A549 (cell line): ENCODE results near the gene UBE3C. TPM values are rescaled to one million over a fixed set of nuclear protein-coding genes. Genes with fewer than 3 reads are reported as not detected.

Experiments
- ATAC-seq, 2 experiments: fragments of 200-7000 bp in 1 of 2; fragments of >200 bp in 1 of 2; cut with Nextera tagmentation in 1 of 2; cut with Tn5 transposase in 1 of 2; 3 replicates each; pipeline versions ENCODE4 v1.8.0 to v1.9.1; 2018 to 2020; ENCODE audit warnings: mild to moderate bottlenecking in 1 of 2, moderate library complexity in 1 of 2
- CTCF ChIA-PET: fragments of 300-600 bp; sonication (Branson Sonifier 250); formaldehyde crosslinking; extraction: SDS; loops from one replicate; lab custom pipeline; 2021; ENCODE audit warnings: antibody characterized with exemption, inconsistent platforms; lab: Yijun Ruan, JAX
- POLR2A ChIA-PET: fragments of 350-600 bp; formaldehyde crosslinking; extraction: SDS; loops from one replicate; lab custom pipeline; 2021; ENCODE audit warnings: antibody characterized with exemption, inconsistent platforms; lab: Yijun Ruan, JAX
- DNase-seq, 2 experiments: peaks; one replicate each; pipeline versions ENCODE4 v3.0.0 to v3.0.0-alpha.2; 2011 to 2016; ENCODE audit warnings: low read depth in 1 of 2, low spot score in 1 of 2
- FAIRE-seq: peaks from 2 replicates; lab custom pipeline; 2011; peaks lifted over from hg19 to GRCh38; lab: Jason Lieb, UNC
- H3K27ac ChIP-seq, 2 experiments: fragments of >200 bp; sonication (Bioruptor Twin); formaldehyde crosslinking; 3 replicates each; pipeline ENCODE4 v1.5.1; 2016 to 2017
- H3K4me1 ChIP-seq: fragments of >200 bp; sonication (Bioruptor Twin); formaldehyde crosslinking; 3 replicates; pipeline ENCODE4 v1.6.1; 2016
- H3K4me2 ChIP-seq: fragments of >200 bp; sonication (Bioruptor Twin); formaldehyde crosslinking; 3 replicates; pipeline ENCODE4 v1.6.1; 2016
- H3K4me3 ChIP-seq: fragments of >200 bp; sonication (Bioruptor Twin); formaldehyde crosslinking; 3 replicates; pipeline ENCODE4 v1.5.1; 2016
- H3K9me3 ChIP-seq: fragments of >200 bp; sonication (Bioruptor Twin); formaldehyde crosslinking; 3 replicates; pipeline ENCODE4 v1.6.1; 2016
- CBX8 ChIP-seq: fragments of 200-600 bp; sonication (generic); IDR thresholded peaks from 2 replicates; pipeline ENCODE4 v1.6.1; 2016
- CHD4 ChIP-seq: fragments of 200-600 bp; sonication (generic); IDR thresholded peaks from 2 replicates; pipeline ENCODE4 v1.6.1; 2016; ENCODE audit warnings: antibody characterized with exemption, mild to moderate bottlenecking, borderline replicate concordance
- EHF ChIP-seq: fragments of 250-450 bp; sonication (Bioruptor Pico); IDR thresholded peaks from 2 replicates; pipeline ENCODE4 v1.5.0; 2020; ENCODE audit warnings: mild to moderate bottlenecking
- ELK1 ChIP-seq: fragments of 150-350 bp; IDR thresholded peaks from 2 replicates; pipeline ENCODE4 v1.6.1; 2014; ENCODE audit warnings: low read depth, mild to moderate bottlenecking, low read length
- ESRRA ChIP-seq: fragments of 150-350 bp; IDR thresholded peaks from 2 replicates; pipeline ENCODE4 v1.6.1; 2014; ENCODE audit warnings: mild to moderate bottlenecking, low read length, borderline replicate concordance
- FOSB ChIP-seq: fragments of 250-450 bp; sonication (Bioruptor Pico); IDR thresholded peaks from 2 replicates; pipeline ENCODE4 v1.5.0; 2020; ENCODE audit warnings: mild to moderate bottlenecking, moderate library complexity
- FOSL2 ChIP-seq, 2 experiments: fragments of 450-650 bp in 1 of 2; fragments of >200 bp in 1 of 2; sonication (Bioruptor Twin) in 1 of 2; formaldehyde crosslinking; IDR thresholded peaks; 2 replicates each; pipeline versions ENCODE4 v1.5.0 to v1.6.1; 2016 to 2020; ENCODE audit warnings: mild to moderate bottlenecking in 1 of 2, moderate library complexity in 1 of 2
- FOXS1 ChIP-seq: fragments of 250-450 bp; sonication (Bioruptor Pico); IDR thresholded peaks from 2 replicates; pipeline ENCODE4 v1.5.0; 2020; ENCODE audit warnings: mild to moderate bottlenecking, moderate library complexity
- GATA3 ChIP-seq: IDR thresholded peaks from 2 replicates; pipeline ENCODE4 v1.6.1; 2012; ENCODE audit warnings: borderline replicate concordance
- HDAC2 ChIP-seq: fragments of 200-600 bp; sonication (generic); IDR thresholded peaks from 2 replicates; pipeline ENCODE4 v1.6.1; 2016
- HOXA7 ChIP-seq: fragments of 250-450 bp; sonication (Bioruptor Pico); IDR thresholded peaks from 2 replicates; pipeline ENCODE4 v1.5.0; 2020; ENCODE audit warnings: mild to moderate bottlenecking, moderate library complexity
- HOXB13 ChIP-seq: fragments of 250-450 bp; sonication (Bioruptor Pico); IDR thresholded peaks from 2 replicates; pipeline ENCODE4 v1.5.0; 2020; ENCODE audit warnings: low read depth, mild to moderate bottlenecking, moderate library complexity
- HOXB5 ChIP-seq: fragments of 250-450 bp; sonication (Bioruptor Pico); IDR thresholded peaks from 2 replicates; pipeline ENCODE4 v1.5.0; 2020; ENCODE audit warnings: mild to moderate bottlenecking, moderate library complexity
- MAFK ChIP-seq: fragments of 450-650 bp; IDR thresholded peaks from 2 replicates; pipeline ENCODE4 v1.6.1; 2014; ENCODE audit not compliant: partially characterized antibody
- MYC ChIP-seq: IDR thresholded peaks from 2 replicates; pipeline ENCODE4 v1.6.1; 2012; ENCODE audit warnings: mild to moderate bottlenecking, inconsistent platforms, low read length, improper control_type of control experiment, borderline replicate concordance
- NFE2L2 ChIP-seq: fragments of 150-350 bp; conservative IDR thresholded peaks from 2 replicates; pipeline ENCODE4 v1.6.1; 2014; ENCODE audit warnings: low read length
- RAD21 ChIP-seq, 2 experiments: fragments of >200 bp in 1 of 2; sonication (Bioruptor Twin) in 1 of 2; formaldehyde crosslinking in 1 of 2; IDR thresholded peaks in 1 of 2; conservative IDR thresholded peaks in 1 of 2; 2 replicates in 1 of 2; 3 replicates in 1 of 2; pipeline ENCODE4 v1.6.1; 2012 to 2018; ENCODE audit warnings: inconsistent platforms in 1 of 2
- RCOR1 ChIP-seq: fragments of 150-350 bp; IDR thresholded peaks from 2 replicates; pipeline ENCODE4 v1.6.1; 2014; ENCODE audit warnings: antibody characterized with exemption, low read length, low read depth
- RFX5 ChIP-seq: fragments of 450-650 bp; IDR thresholded peaks from 2 replicates; pipeline ENCODE4 v1.7.1; 2014; ENCODE audit warnings: antibody characterized with exemption, mild to moderate bottlenecking, moderate library complexity
- RNF2 ChIP-seq: fragments of 200-600 bp; sonication (generic); IDR thresholded peaks from 2 replicates; pipeline ENCODE4 v1.6.1; 2016; ENCODE audit warnings: low read depth, mild to moderate bottlenecking, antibody characterized with exemption, moderate library complexity, borderline replicate concordance
- SREBF2 ChIP-seq: fragments of 450-650 bp; IDR thresholded peaks from 2 replicates; pipeline ENCODE4 v1.6.1; 2014; ENCODE audit warnings: mild to moderate bottlenecking, moderate library complexity
- USF2 ChIP-seq: fragments of 450-650 bp; IDR thresholded peaks from 2 replicates; pipeline ENCODE4 v1.6.1; 2014; ENCODE audit warnings: antibody characterized with exemption
- ZC3H11A ChIP-seq: fragments of 450-650 bp; IDR thresholded peaks from 2 replicates; pipeline ENCODE4 v1.6.1; 2014; ENCODE audit warnings: antibody characterized with exemption, mild to moderate bottlenecking
- ZNF302 ChIP-seq: fragments of 250-450 bp; sonication (Bioruptor Pico); IDR thresholded peaks from 2 replicates; pipeline ENCODE4 v1.9.0; 2021; ENCODE audit warnings: inconsistent platforms, mild to moderate bottlenecking, moderate library complexity
- ZSCAN20 ChIP-seq: fragments of 250-450 bp; sonication (Bioruptor Pico); IDR thresholded peaks from 2 replicates; pipeline ENCODE4 v1.8.0; 2022; ENCODE audit warnings: mild to moderate bottlenecking, moderate library complexity
- WGBS: methylation state at CpG from one replicate; pipeline ENCODE4 v1.1.6; 2017; ENCODE audit errors: missing lambda C conversion rate; 5-methylcytosine and 5-hydroxymethylcytosine counted together
- polyA plus RNA-seq, 4 experiments: library from polyadenylated mRNA; depleted of rRNA in 3 of 4; stranded (reverse); fragments of >200 nt; fragmentation: RNase III in 1 of 4; extraction: RNeasy Plus Mini Kit Qiagen cat#74134 plus additional on column Dnase treatment in 1 of 4; gene quantifications; 2 replicates in 3 of 4; 3 replicates in 1 of 4; pipeline ENCODE4 v1.2.3, GENCODE V29; 2011 to 2017
- TF ChIP-seq, protein P1 (sequence below): fragments of 250-450 bp; sonication (Bioruptor Pico); IDR thresholded peaks from 2 replicates; pipeline ENCODE4 v1.5.0; 2021; ENCODE audit warnings: mild to moderate bottlenecking, moderate library complexity, borderline replicate concordance
- TF ChIP-seq, protein P2 (sequence below): fragments of 200-600 bp; sonication (generic); IDR thresholded peaks from 2 replicates; pipeline ENCODE4 v1.6.1; 2016; ENCODE audit warnings: antibody characterized with exemption, mild to moderate bottlenecking, moderate library complexity
- TF ChIP-seq, protein P3 (sequence below): IDR thresholded peaks from 2 replicates; pipeline ENCODE4 v1.6.1; 2012

The UBE3C gene
- polyA plus RNA-seq, 2 of the 4 experiments (the other 2 are of a cell fraction), result 52.1 to 73.2 TPM

GRCh38 chr7:157194948-157195347, 56.2 kb downstream of the UBE3C start:
- no peaks in the 10 kb centered on the region for H3K9me3 ChIP-seq
- 84% methylated on average over 3 of the region's 3 CpGs for WGBS
- H3K4me2 ChIP-seq, result no peak overlapping the region
- no peak overlapping the region for H3K4me3 ChIP-seq
- ChIA-PET POLR2A (no interaction called here), CTCF (no interaction called here)
- H3K27ac ChIP-seq, result no peak overlapping the region
- ATAC-seq, result no peak
- H3K4me1 ChIP-seq, result peaks cover 13% of the 10 kb centered on the region
- no peak for DNase-seq
- FAIRE-seq, result no peak
- no peak for TF ChIP-seq MAFK
- TF ChIP-seq CHD4, result no peak
- TF ChIP-seq FOSL2 (IDR thresholded peaks at IDR 0.05), result no peak
- no peak for TF ChIP-seq FOSL2 (CRISPR knock-in tag; IDR thresholded peaks at IDR 0.05)
- TF ChIP-seq EHF, result no peak
- TF ChIP-seq FOSB (CRISPR knock-in tag), result no peak
- TF ChIP-seq ZC3H11A, result no peak
- TF ChIP-seq ELK1, result no peak
- TF ChIP-seq, protein P1, sequence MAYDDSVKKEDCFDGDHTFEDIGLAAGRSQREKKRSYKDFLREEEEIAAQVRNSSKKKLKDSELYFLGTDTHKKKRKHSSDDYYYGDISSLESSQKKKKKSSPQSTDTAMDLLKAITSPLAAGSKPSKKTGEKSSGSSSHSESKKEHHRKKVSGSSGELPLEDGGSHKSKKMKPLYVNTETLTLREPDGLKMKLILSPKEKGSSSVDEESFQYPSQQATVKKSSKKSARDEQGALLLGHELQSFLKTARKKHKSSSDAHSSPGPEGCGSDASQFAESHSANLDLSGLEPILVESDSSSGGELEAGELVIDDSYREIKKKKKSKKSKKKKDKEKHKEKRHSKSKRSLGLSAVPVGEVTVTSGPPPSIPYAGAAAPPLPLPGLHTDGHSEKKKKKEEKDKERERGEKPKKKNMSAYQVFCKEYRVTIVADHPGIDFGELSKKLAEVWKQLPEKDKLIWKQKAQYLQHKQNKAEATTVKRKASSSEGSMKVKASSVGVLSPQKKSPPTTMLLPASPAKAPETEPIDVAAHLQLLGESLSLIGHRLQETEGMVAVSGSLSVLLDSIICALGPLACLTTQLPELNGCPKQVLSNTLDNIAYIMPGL (CRISPR knock-in tag), result no peak
- TF ChIP-seq SREBF2, result no peak
- no peak for TF ChIP-seq ESRRA
- no peak for TF ChIP-seq RCOR1
- TF ChIP-seq USF2, result no peak
- TF ChIP-seq RFX5, result no peak
- TF ChIP-seq HOXB13 (CRISPR knock-in tag), result no peak
- TF ChIP-seq CBX8, result no peak
- TF ChIP-seq HDAC2, result no peak
- TF ChIP-seq, protein P2, sequence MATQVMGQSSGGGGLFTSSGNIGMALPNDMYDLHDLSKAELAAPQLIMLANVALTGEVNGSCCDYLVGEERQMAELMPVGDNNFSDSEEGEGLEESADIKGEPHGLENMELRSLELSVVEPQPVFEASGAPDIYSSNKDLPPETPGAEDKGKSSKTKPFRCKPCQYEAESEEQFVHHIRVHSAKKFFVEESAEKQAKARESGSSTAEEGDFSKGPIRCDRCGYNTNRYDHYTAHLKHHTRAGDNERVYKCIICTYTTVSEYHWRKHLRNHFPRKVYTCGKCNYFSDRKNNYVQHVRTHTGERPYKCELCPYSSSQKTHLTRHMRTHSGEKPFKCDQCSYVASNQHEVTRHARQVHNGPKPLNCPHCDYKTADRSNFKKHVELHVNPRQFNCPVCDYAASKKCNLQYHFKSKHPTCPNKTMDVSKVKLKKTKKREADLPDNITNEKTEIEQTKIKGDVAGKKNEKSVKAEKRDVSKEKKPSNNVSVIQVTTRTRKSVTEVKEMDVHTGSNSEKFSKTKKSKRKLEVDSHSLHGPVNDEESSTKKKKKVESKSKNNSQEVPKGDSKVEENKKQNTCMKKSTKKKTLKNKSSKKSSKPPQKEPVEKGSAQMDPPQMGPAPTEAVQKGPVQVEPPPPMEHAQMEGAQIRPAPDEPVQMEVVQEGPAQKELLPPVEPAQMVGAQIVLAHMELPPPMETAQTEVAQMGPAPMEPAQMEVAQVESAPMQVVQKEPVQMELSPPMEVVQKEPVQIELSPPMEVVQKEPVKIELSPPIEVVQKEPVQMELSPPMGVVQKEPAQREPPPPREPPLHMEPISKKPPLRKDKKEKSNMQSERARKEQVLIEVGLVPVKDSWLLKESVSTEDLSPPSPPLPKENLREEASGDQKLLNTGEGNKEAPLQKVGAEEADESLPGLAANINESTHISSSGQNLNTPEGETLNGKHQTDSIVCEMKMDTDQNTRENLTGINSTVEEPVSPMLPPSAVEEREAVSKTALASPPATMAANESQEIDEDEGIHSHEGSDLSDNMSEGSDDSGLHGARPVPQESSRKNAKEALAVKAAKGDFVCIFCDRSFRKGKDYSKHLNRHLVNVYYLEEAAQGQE, result no peak
- TF ChIP-seq FOXS1 (CRISPR knock-in tag), result no peak

DNA sequence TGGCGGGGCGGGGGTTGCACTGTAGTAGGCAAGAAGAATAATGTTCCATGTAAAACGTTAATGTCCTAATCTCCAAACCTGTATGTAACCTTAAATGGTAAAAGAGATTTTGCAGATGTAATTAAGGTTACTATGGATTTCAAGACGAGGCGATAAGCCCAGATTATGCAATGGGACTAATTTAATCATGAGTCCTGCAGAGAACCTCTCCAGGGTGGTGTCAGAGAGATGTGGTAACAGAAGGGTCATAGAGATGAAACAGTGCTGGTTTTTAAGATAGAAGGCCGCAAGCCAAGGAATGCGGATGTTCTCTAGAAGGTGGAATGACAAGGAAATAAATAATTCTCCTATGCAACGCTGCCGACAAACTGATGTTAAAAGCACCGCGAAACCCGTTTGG, 57.1 kb downstream of the UBE3C start:
- CTCF ChIA-PET, result no interaction called here
- Histone ChIP-seq H3K27ac (no peak overlapping the region), H3K9me3 (no peaks in the 10 kb centered on the region), H3K4me1 (peaks cover 13% of the 10 kb centered on the region), H3K4me2 (no peak overlapping the region), H3K4me3 (no peak overlapping the region)
- WGBS, result 94% methylated on average over 12 of the region's 12 CpGs
- POLR2A ChIA-PET, result no interaction called here
- DNase-seq, result no peak
- no peak for FAIRE-seq
- ATAC-seq, result no peak
- TF ChIP-seq HOXB5 (CRISPR knock-in tag) (no peak), SREBF2 (no peak), RAD21 (conservative IDR thresholded peaks at IDR 0.05 in 1 of 2, IDR thresholded peaks at IDR 0.05 in 1 of 2) (no peak), ZSCAN20 (CRISPR knock-in tag) (no peak), FOSL2 (IDR thresholded peaks at IDR 0.05) (no peak), FOSL2 (CRISPR knock-in tag; IDR thresholded peaks at IDR 0.05) (no peak), RNF2 (no peak), ZNF302 (CRISPR knock-in tag) (no peak), GATA3 (no peak), MYC (no peak), NFE2L2 (no peak), HOXA7 (CRISPR knock-in tag) (no peak)
- TF ChIP-seq, protein P2, result no peak
- TF ChIP-seq, protein P3, sequence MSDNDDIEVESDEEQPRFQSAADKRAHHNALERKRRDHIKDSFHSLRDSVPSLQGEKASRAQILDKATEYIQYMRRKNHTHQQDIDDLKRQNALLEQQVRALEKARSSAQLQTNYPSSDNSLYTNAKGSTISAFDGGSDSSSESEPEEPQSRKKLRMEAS, result no peak
